ENCODE data around the gene TGFB1I1. TPM values are rescaled to one million over a fixed set of nuclear protein-coding genes. Genes with fewer than 3 reads are reported as not detected.

TGFB1I1 gene
- total and polyA plus RNA-seq, 2 of the 13 experiments (the other 11 are each of a cell fraction or from before 2014, with no cell fraction given) = 0.80 to 2.9 TPM

- TF ChIP-seq ZC3H4 (CRISPR knock-in tag; IDR thresholded peaks at IDR 0.05; ENCODE audit: borderline replicate concordance) = no peak; the same call in 1 of the 2 replicates
- peak; percentile 97 for TF ChIP-seq SMAD1 (CRISPR knock-in tag; IDR thresholded peaks at IDR 0.05; ENCODE audit: borderline replicate concordance, low read depth)
- TF ChIP-seq CBX2 (IDR thresholded peaks at IDR 0.05; ENCODE audit: low read depth, low read length) = no peak
- TF ChIP-seq CBX2 (CRISPR knock-in tag; IDR thresholded peaks at IDR 0.05; ENCODE audit: low read depth) = peak; percentile 92
- TF ChIP-seq ZNF580 (CRISPR knock-in tag; IDR thresholded peaks at IDR 0.05; ENCODE audit: borderline replicate concordance, low read depth) = no peak
- TF ChIP-seq PCBP1 (IDR thresholded peaks at IDR 0.05; ENCODE audit: borderline replicate concordance, low read depth, low read length) = peak; percentile 93
- TF ChIP-seq ZBTB10 (CRISPR knock-in tag; IDR thresholded peaks at IDR 0.05; ENCODE audit: borderline replicate concordance) = peak; percentile 35; the same call in 1 of the 2 replicates
- TF ChIP-seq HCFC1 (IDR thresholded peaks at IDR 0.05; ENCODE audit: low read depth, low read length) = peak; percentile 70
- TF ChIP-seq ZNF672 (CRISPR knock-in tag; IDR thresholded peaks at IDR 0.05) = peak; percentile 82; the same call in 1 of the 2 replicates
- TF ChIP-seq ZNF512 (CRISPR knock-in tag; IDR thresholded peaks at IDR 0.05) = no peak
- peak; percentile 76 for TF ChIP-seq PHF21A (CRISPR knock-in tag; IDR thresholded peaks at IDR 0.05)
- TF ChIP-seq FIP1L1 (IDR thresholded peaks at IDR 0.05; ENCODE audit: borderline replicate concordance, insufficient read depth, low read depth, low read length) = no peak
- TF ChIP-seq FOXK2 (IDR thresholded peaks at IDR 0.05) = no peak
- TF ChIP-seq ARID4A (CRISPR knock-in tag; IDR thresholded peaks at IDR 0.05; ENCODE audit: borderline replicate concordance) = peak; percentile 97
- TF ChIP-seq REL (CRISPR knock-in tag; conservative IDR thresholded peaks at IDR 0.05) = peak; percentile 93
- TF ChIP-seq PBX2 (CRISPR knock-in tag; IDR thresholded peaks at IDR 0.05) = no peak
- TF ChIP-seq ZNF225 (CRISPR knock-in tag; IDR thresholded peaks at IDR 0.05) = peak; percentile 95
- peak; percentile 91 for TF ChIP-seq PTBP1 (IDR thresholded peaks at IDR 0.05; ENCODE audit: low read depth, low read length, poor library complexity, severe bottlenecking)
- TF ChIP-seq CENPX (CRISPR knock-in tag; IDR thresholded peaks at IDR 0.05) = no peak
These were observed 36.2 kb downstream of the TGFB1I1 start, which contains the start of gene RUSF1 (continued) for GRCh38 chr16:31507929-31508705.
